ENCODE results near the gene ETNPPL.

The ETNPPL gene

DNA sequence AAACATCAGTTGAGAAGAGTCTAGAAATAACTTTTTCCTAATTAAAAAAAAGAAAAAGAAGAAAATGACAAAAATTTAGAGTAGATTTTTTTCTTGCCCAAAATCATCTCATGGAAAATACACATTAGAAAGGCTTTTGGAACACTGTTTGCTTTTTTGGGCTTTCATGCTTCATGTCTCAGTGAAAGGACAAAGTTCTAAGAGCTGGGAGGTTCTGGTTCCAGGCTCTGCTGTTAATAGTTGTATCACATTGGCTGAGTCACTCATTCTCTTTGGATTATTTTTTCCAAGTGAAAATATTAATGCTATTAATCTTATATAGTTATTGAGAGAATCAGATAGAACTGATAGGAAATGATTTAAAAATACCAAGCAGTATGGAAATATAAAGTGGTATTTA is 32.9 kb upstream of the ETNPPL start:
- no peaks in the 10 kb centered on the region for H3K36me3 Mint-ChIP-seq (ENCODE audit: low read depth)
- H3K4me1 Mint-ChIP-seq: no peaks in the 10 kb centered on the region
- H3K27ac Mint-ChIP-seq: no peak overlapping the region
- H3K9me3 Mint-ChIP-seq: no peaks in the 10 kb centered on the region
- H3K27me3 Mint-ChIP-seq (ENCODE audit: low read depth): no peaks in the 10 kb centered on the region
- H3K4me3 Mint-ChIP-seq: no peak overlapping the region
- TF ChIP-seq, protein P1, sequence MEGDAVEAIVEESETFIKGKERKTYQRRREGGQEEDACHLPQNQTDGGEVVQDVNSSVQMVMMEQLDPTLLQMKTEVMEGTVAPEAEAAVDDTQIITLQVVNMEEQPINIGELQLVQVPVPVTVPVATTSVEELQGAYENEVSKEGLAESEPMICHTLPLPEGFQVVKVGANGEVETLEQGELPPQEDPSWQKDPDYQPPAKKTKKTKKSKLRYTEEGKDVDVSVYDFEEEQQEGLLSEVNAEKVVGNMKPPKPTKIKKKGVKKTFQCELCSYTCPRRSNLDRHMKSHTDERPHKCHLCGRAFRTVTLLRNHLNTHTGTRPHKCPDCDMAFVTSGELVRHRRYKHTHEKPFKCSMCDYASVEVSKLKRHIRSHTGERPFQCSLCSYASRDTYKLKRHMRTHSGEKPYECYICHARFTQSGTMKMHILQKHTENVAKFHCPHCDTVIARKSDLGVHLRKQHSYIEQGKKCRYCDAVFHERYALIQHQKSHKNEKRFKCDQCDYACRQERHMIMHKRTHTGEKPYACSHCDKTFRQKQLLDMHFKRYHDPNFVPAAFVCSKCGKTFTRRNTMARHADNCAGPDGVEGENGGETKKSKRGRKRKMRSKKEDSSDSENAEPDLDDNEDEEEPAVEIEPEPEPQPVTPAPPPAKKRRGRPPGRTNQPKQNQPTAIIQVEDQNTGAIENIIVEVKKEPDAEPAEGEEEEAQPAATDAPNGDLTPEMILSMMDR (IDR thresholded peaks at IDR 0.05; ENCODE audit: unreplicated experiment in 3 of 3): no peak

DNA sequence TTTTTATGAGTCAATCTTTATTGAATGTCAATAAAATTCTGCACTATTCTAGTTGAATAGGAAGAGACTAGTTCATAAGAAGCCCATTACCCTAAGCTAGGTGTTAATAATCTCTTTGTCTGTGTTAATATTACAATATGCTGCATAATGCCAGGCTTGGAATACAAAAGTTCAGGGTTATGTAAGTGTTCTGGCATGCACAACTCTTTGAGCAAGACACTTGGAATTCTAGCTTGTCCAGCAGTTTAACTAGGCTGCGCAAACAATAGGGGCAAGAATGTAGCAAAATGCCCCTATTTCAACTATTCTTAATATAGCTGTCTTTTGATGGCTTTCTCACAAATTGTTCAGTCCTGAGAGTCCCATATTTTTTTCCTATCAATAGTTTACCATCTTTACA is 31.3 kb upstream of the ETNPPL start:
- H3K27me3 Mint-ChIP-seq (ENCODE audit: low read depth): no peaks in the 10 kb centered on the region
- TF ChIP-seq, protein P1 (IDR thresholded peaks at IDR 0.05; ENCODE audit: unreplicated experiment in 3 of 3): no peak
- H3K9me3 Mint-ChIP-seq: no peaks in the 10 kb centered on the region
- H3K4me3 Mint-ChIP-seq: no peak overlapping the region
- no peak overlapping the region for H3K27ac Mint-ChIP-seq
- no peaks in the 10 kb centered on the region for H3K4me1 Mint-ChIP-seq
- no peaks in the 10 kb centered on the region for H3K36me3 Mint-ChIP-seq (ENCODE audit: low read depth)

DNA sequence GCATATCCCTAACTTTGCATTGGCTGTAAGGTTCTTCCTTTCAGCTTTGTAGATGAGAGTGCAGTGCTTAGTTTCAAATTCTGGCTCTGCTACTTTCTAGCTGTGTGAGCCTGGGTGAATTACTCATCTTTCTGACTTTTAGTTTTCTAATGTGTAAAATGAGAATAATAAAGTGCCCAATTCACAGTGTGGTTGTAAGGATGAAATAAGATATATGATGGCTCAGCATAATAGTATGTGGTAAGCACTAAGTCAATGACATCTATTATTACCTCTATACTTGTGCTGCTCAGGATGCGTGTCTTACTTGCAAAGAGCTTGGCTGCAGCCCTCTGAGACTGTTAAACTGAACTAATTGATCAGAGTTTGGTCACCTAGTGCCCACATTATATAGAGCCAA is 30.6 kb upstream of the ETNPPL start:
- H3K27me3 Mint-ChIP-seq (ENCODE audit: low read depth): no peaks in the 10 kb centered on the region
- no peaks in the 10 kb centered on the region for H3K9me3 Mint-ChIP-seq
- TF ChIP-seq, protein P1 (IDR thresholded peaks at IDR 0.05; ENCODE audit: unreplicated experiment in 3 of 3): no peak
- H3K36me3 Mint-ChIP-seq (ENCODE audit: low read depth): no peaks in the 10 kb centered on the region
- no peaks in the 10 kb centered on the region for H3K4me1 Mint-ChIP-seq
- H3K27ac Mint-ChIP-seq: no peak overlapping the region
- H3K4me3 Mint-ChIP-seq: no peak overlapping the region

DNA sequence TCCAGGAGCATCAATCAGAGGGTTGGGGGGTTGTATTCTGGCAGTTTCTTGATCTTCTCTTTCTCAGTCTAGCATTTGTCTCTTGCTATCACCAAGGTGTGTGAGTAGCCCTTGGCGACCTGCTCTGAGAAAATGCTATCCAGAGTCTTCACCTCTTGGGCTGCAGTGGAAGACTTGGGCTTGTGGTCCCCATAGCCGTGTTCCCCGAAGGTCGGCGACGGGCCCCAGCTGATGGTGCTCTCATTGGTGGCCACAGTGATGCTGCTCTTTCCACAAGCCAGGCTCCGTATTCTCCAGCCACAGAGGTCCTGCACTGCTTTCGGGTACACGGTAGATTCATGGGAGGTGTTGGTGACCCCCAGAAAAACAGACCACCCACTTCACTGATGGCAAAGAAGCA is 25.9 kb upstream of the ETNPPL start:
- Mint-ChIP-seq H3K4me3 (no peak overlapping the region), H3K27me3 (ENCODE audit: low read depth) (no peaks in the 10 kb centered on the region), H3K9me3 (no peaks in the 10 kb centered on the region)

DNA sequence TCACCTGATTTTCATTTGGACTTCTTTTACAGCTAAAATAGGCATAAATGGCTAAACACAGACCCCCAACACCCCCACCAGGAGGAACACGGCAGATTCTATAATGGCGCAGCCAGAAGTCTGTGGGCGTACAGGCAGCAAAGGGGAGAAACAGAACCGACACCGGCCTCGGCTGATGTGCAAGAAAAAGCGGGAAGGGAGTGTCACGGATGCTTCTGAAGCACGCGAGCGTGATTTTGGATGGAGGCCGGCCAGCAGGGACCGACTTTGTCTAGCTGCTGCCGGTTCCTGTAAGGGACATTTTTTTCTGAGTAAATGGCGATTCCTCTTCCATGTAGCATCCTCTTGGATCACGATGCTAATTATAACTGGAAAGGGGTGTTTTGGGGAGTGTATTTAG is 24.9 kb upstream of the ETNPPL start:
- H3K27ac Mint-ChIP-seq: no peak overlapping the region

More for the DNA sequence above, 25.9 kb upstream of the ETNPPL start:
- no peak overlapping the region for H3K27ac Mint-ChIP-seq
- no peaks in the 10 kb centered on the region for H3K4me1 Mint-ChIP-seq
- TF ChIP-seq, protein P1 (IDR thresholded peaks at IDR 0.05; ENCODE audit: unreplicated experiment in 3 of 3): no peak
- no peaks in the 10 kb centered on the region for H3K36me3 Mint-ChIP-seq (ENCODE audit: low read depth)

DNA sequence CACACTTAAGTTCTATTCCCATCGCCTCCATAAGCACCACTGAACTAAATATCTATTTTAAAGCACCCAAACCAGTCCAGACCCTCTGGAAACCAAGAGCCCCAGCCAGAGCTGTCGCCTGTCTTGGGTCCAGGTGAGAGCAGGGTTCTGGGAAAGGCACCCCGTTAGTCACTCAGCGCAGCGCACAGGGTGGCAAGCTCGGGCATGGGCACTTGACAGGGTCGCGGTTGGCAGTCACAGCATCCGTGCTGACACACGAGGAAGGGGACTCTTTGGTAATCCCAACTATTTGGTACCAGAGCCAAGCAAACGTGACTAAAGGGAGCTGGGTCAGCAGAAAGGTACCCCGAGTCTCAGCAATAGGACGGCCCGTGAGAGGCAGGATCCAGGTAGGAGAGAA is 24.3 kb upstream of the ETNPPL start:
- no peaks in the 10 kb centered on the region for H3K27me3 Mint-ChIP-seq (ENCODE audit: low read depth)
- H3K27ac Mint-ChIP-seq: no peak overlapping the region
- TF ChIP-seq, protein P1 (IDR thresholded peaks at IDR 0.05; ENCODE audit: unreplicated experiment in 3 of 3): no peak
- H3K4me1 Mint-ChIP-seq: no peaks in the 10 kb centered on the region
- no peak overlapping the region for H3K4me3 Mint-ChIP-seq
- H3K9me3 Mint-ChIP-seq: no peaks in the 10 kb centered on the region
- no peaks in the 10 kb centered on the region for H3K36me3 Mint-ChIP-seq (ENCODE audit: low read depth)

More for the DNA sequence above, 24.9 kb upstream of the ETNPPL start:
- TF ChIP-seq, protein P1 (IDR thresholded peaks at IDR 0.05; ENCODE audit: unreplicated experiment in 3 of 3): no peak
- Mint-ChIP-seq H3K4me3 (no peak overlapping the region), H3K36me3 (ENCODE audit: low read depth) (no peaks in the 10 kb centered on the region), H3K9me3 (no peaks in the 10 kb centered on the region), H3K4me1 (no peaks in the 10 kb centered on the region), H3K27me3 (ENCODE audit: low read depth) (no peaks in the 10 kb centered on the region)

All from nephron (organoid).